ACHN (cell line): Measurements from ENCODE around the gene ASGR2.
"Not testable (repeated sequence)": the region's sequence is repeated elsewhere in the genome, so short reads cannot be mapped to it uniquely, and the experiment has no call there.

ENCODE experiments used
- DNase-seq: peaks from one replicate; pipeline ENCODE4 v3.0.0-alpha.2; 2015
- in situ Hi-C: cut with HindIII; loops from 2 replicates; pipeline ENCODE4 v1.10.0; 2017; ENCODE audit warnings: low sequenced_read_pairs, low pct_ligation_motif_present, low pct_unique_long_range_greater_than_20kb

Gene ASGR2

GRCh38 chr17:7128160-7128559 lies 13.5 kb upstream of the ASGR2 start:
- no peak for DNase-seq
- in situ Hi-C loops, result no loop called here

- DNase-seq, in situ Hi-C loops: not testable (repeated sequence)
Observed at GRCh38 chr17:7127501-7127900, 12.9 kb upstream of the ASGR2 start.

- in situ Hi-C loops, DNase-seq: not testable (repeated sequence)
Observed at GRCh38 chr17:7126386-7126785, 11.8 kb upstream of the ASGR2 start.

- no peak for DNase-seq
- in situ Hi-C loops, result no loop called here
Observed at GRCh38 chr17:7124923-7125322, 10.3 kb upstream of the ASGR2 start.

- DNase-seq, result no peak
- in situ Hi-C loops, result no loop called here
Observed at GRCh38 chr17:7123844-7124243, 9.2 kb upstream of the ASGR2 start.

GRCh38 chr17:7122381-7122780 lies 7.8 kb upstream of the ASGR2 start:
- in situ Hi-C loops, result no loop called here
- no peak for DNase-seq

GRCh38 chr17:7120635-7121034 lies 6.0 kb upstream of the ASGR2 start:
- DNase-seq, in situ Hi-C loops: not testable (repeated sequence)

- no peak for DNase-seq
- in situ Hi-C loops, result no loop called here
Observed at GRCh38 chr17:7120123-7120522, 5.5 kb upstream of the ASGR2 start.

- in situ Hi-C loops, result no loop called here
- DNase-seq, result no peak
Observed at GRCh38 chr17:7119314-7119713, 4.7 kb upstream of the ASGR2 start.

- in situ Hi-C loops, result no loop called here
- DNase-seq, result no peak
Observed at GRCh38 chr17:7114875-7115614, 423 bp upstream of the ASGR2 start.

- DNase-seq, result no peak
- in situ Hi-C loops, result no loop called here
Observed at GRCh38 chr17:7113273-7114071, 1.1 kb downstream of the ASGR2 start.

- in situ Hi-C loops, result no loop called here
- no peak for DNase-seq
Observed at GRCh38 chr17:7112510-7113108, 2.0 kb downstream of the ASGR2 start.

GRCh38 chr17:7111784-7112509 lies 2.7 kb downstream of the ASGR2 start:
- in situ Hi-C loops, result no loop called here

GRCh38 chr17:7110617-7111306 lies 3.9 kb downstream of the ASGR2 start:
- DNase-seq, result no peak
- in situ Hi-C loops, result no loop called here

More at GRCh38 chr17:7111784-7112509, 2.7 kb downstream of the ASGR2 start:
- no peak for DNase-seq

- in situ Hi-C loops, result no loop called here
- DNase-seq, result no peak
Observed at GRCh38 chr17:7109461-7110322, 4.9 kb downstream of the ASGR2 start.

- DNase-seq, result no peak
- in situ Hi-C loops, result no loop called here
Observed at GRCh38 chr17:7108981-7109380, 5.6 kb downstream of the ASGR2 start.

GRCh38 chr17:7108560-7108925 lies 6.1 kb downstream of the ASGR2 start:
- in situ Hi-C loops, result no loop called here
- no peak for DNase-seq
